ENCODE results near the gene TTC39C.
A peak's percentile ranks its signal among the peaks of the same experiment; 100 is the strongest.

TTC39C gene

GRCh38 chr18:24177499-24178133, 163.1 kb downstream of the TTC39C start:
- Histone ChIP-seq H3K36me3 (replicated peaks; ENCODE audit: low read depth, low read length) (no peaks in the 10 kb centered on the region), H4K20me1 (ENCODE audit: insufficient read depth, low read length) (no peaks in the 10 kb centered on the region), H3K4me2 (ENCODE audit: low read length) (peak overlapping the region; percentile 91), H2AFZ (ENCODE audit: low read depth, low read length) (peak overlapping the region; percentile 52; the same call in 1 of the 2 replicates), H3K27ac (ENCODE audit: low read length) (peak overlapping the region; percentile 91), H3K9me3 (ENCODE audit: insufficient read depth, low read length) (no peaks in the 10 kb centered on the region), H3K4me3 (ENCODE audit: low read length) (peak overlapping the region; percentile 75), H3K4me1 (ENCODE audit: low read length) (peaks cover 38% of the 10 kb centered on the region), H3K9ac (ENCODE audit: low read length) (peak overlapping the region; percentile 73), H3K27me3 (ENCODE audit: low read depth, low read length) (no peaks in the 10 kb centered on the region), H3K79me2 (ENCODE audit: low read length) (no peaks in the 10 kb centered on the region)
- TF ChIP-seq EZH2phosphoT487 (IDR thresholded peaks at IDR 0.05; ENCODE audit: low read depth): no peak
- TF ChIP-seq, protein P1, sequence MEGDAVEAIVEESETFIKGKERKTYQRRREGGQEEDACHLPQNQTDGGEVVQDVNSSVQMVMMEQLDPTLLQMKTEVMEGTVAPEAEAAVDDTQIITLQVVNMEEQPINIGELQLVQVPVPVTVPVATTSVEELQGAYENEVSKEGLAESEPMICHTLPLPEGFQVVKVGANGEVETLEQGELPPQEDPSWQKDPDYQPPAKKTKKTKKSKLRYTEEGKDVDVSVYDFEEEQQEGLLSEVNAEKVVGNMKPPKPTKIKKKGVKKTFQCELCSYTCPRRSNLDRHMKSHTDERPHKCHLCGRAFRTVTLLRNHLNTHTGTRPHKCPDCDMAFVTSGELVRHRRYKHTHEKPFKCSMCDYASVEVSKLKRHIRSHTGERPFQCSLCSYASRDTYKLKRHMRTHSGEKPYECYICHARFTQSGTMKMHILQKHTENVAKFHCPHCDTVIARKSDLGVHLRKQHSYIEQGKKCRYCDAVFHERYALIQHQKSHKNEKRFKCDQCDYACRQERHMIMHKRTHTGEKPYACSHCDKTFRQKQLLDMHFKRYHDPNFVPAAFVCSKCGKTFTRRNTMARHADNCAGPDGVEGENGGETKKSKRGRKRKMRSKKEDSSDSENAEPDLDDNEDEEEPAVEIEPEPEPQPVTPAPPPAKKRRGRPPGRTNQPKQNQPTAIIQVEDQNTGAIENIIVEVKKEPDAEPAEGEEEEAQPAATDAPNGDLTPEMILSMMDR (IDR thresholded peaks at IDR 0.05; ENCODE audit: low read depth, low read length): no peak

DNA sequence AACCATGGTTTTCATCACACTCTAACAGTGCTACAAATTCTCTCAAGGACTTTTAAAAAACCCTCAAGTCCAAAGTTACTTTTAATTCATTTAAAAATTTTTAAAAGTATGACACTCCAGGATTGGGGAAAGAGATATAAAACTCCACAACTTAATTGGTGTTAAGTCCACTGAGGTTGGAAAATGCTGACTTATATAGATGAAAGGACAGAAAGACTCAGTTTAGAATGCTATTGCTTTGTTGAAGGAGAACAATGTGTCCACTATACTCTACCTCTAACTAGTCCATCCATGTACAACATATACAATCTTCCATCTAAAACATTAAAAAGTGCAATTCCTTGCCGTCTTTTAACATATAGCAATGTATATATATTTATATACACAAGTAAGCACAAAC, 165.5 kb downstream of the TTC39C start:
- Histone ChIP-seq H3K9ac (ENCODE audit: low read length) (no peak overlapping the region), H3K9me3 (ENCODE audit: insufficient read depth, low read length) (no peaks in the 10 kb centered on the region), H3K27me3 (ENCODE audit: low read depth, low read length) (no peaks in the 10 kb centered on the region), H4K20me1 (ENCODE audit: insufficient read depth, low read length) (no peaks in the 10 kb centered on the region), H3K4me1 (ENCODE audit: low read length) (peaks cover 38% of the 10 kb centered on the region), H3K36me3 (replicated peaks; ENCODE audit: low read depth, low read length) (no peaks in the 10 kb centered on the region), H2AFZ (ENCODE audit: low read depth, low read length) (no peak overlapping the region), H3K4me3 (ENCODE audit: low read length) (no peak overlapping the region), H3K4me2 (ENCODE audit: low read length) (peak overlapping the region; percentile 51), H3K27ac (ENCODE audit: low read length) (no peak overlapping the region), H3K79me2 (ENCODE audit: low read length) (no peaks in the 10 kb centered on the region)
- TF ChIP-seq, protein P1 (IDR thresholded peaks at IDR 0.05; ENCODE audit: low read depth, low read length): no peak
- no peak for TF ChIP-seq EZH2phosphoT487 (IDR thresholded peaks at IDR 0.05; ENCODE audit: low read depth)

GRCh38 chr18:24181806-24182205, 167.3 kb downstream of the TTC39C start:
- Histone ChIP-seq H3K4me3 (ENCODE audit: low read length) (no peak overlapping the region), H3K27me3 (ENCODE audit: low read depth, low read length) (no peaks in the 10 kb centered on the region), H3K9me3 (ENCODE audit: insufficient read depth, low read length) (no peaks in the 10 kb centered on the region), H3K79me2 (ENCODE audit: low read length) (no peaks in the 10 kb centered on the region), H3K27ac (ENCODE audit: low read length) (no peak overlapping the region), H3K4me2 (ENCODE audit: low read length) (no peak overlapping the region), H3K36me3 (replicated peaks; ENCODE audit: low read depth, low read length) (no peaks in the 10 kb centered on the region), H2AFZ (ENCODE audit: low read depth, low read length) (no peak overlapping the region), H4K20me1 (ENCODE audit: insufficient read depth, low read length) (no peaks in the 10 kb centered on the region), H3K9ac (ENCODE audit: low read length) (no peak overlapping the region), H3K4me1 (ENCODE audit: low read length) (peaks cover 33% of the 10 kb centered on the region)
- no peak for TF ChIP-seq EZH2phosphoT487 (IDR thresholded peaks at IDR 0.05; ENCODE audit: low read depth)
- TF ChIP-seq, protein P1 (IDR thresholded peaks at IDR 0.05; ENCODE audit: low read depth, low read length): no peak
